IMR-90 (cell line): Measurements from ENCODE around the gene BSDC1. TPM values are rescaled to one million over a fixed set of nuclear protein-coding genes. Genes with fewer than 3 reads are reported as not detected.
A peak's percentile ranks its signal among the peaks of the same experiment; 100 is the strongest.

ENCODE experiments used
- ATAC-seq: fragments of 200-7000 bp; cut with Tn5 transposase; 2 replicates; pipeline ENCODE4 v1.9.1; 2020; ENCODE audit warnings: low read depth, mild to moderate bottlenecking, moderate library complexity
- BruUV-seq: library from RNA; stranded (reverse); fragments of 400-500 nt; replicated peaks from 2 replicates; lab custom pipeline; 2021; lab: Mats Ljungman, UMichigan
- CTCF ChIA-PET: fragments of 300-600 bp; formaldehyde crosslinking; extraction: SDS; loops from one replicate; lab custom pipeline; 2021; ENCODE audit warnings: antibody characterized with exemption; lab: Yijun Ruan, JAX
- POLR2A ChIA-PET: fragments of 300-600 bp; sonication (Branson Sonifier 250); formaldehyde crosslinking; loops from one replicate; lab custom pipeline; 2022; ENCODE audit warnings: antibody characterized with exemption; ENCODE audit not compliant: unreplicated experiment; lab: Charles Lee
- DNase-seq: peaks from one replicate; pipeline ENCODE4 v3.0.0; 2013
- H2AFZ ChIP-seq: replicated peaks from 2 replicates; pipeline ENCODE3; 2013; ENCODE audit warnings: low read length, mild to moderate bottlenecking; ENCODE audit not compliant: poor library complexity
- H2AK5ac ChIP-seq: 2 replicates; pipeline ENCODE4 v1.6.1; 2013; ENCODE audit warnings: low read depth, low read length, inconsistent platforms
- H2AK9ac ChIP-seq: replicated peaks from 2 replicates; pipeline ENCODE3; 2013; ENCODE audit warnings: mild to moderate bottlenecking, low read depth, low read length, moderate library complexity; ENCODE audit not compliant: poor library complexity
- H2BK120ac ChIP-seq: 2 replicates; pipeline ENCODE4 v1.6.1; 2013; ENCODE audit warnings: low read depth, low read length, inconsistent platforms
- H2BK15ac ChIP-seq: 3 replicates; pipeline ENCODE4 v1.6.1; 2013; ENCODE audit warnings: low read depth, low read length, inconsistent platforms
- H2BK20ac ChIP-seq: 2 replicates; pipeline ENCODE4 v1.6.1; 2013; ENCODE audit warnings: low read depth, mild to moderate bottlenecking, inconsistent platforms, low read length, moderate library complexity
- H2BK5ac ChIP-seq: 2 replicates; pipeline ENCODE4 v1.6.1; 2013; ENCODE audit warnings: mild to moderate bottlenecking, low read depth, low read length, inconsistent platforms; ENCODE audit not compliant: poor library complexity, severe bottlenecking
- H3K14ac ChIP-seq: replicated peaks from 2 replicates; pipeline ENCODE4 v1.6.1; 2013; ENCODE audit warnings: low read depth, low read length, inconsistent platforms
- H3K18ac ChIP-seq: 2 replicates; pipeline ENCODE4 v1.6.1; 2013; ENCODE audit warnings: low read depth, low read length, control low read depth
- H3K23ac ChIP-seq: 2 replicates; pipeline ENCODE4 v1.6.1; 2013; ENCODE audit warnings: low read depth, low read length, inconsistent platforms
- H3K27ac ChIP-seq: 2 replicates; pipeline ENCODE4 v1.5.1; 2013; ENCODE audit warnings: mild to moderate bottlenecking, control low read depth, low read length; ENCODE audit not compliant: insufficient read depth
- H3K27me3 ChIP-seq: 2 replicates; pipeline ENCODE4 v1.6.1; 2013; ENCODE audit warnings: low read length; ENCODE audit not compliant: control insufficient read depth, insufficient read depth
- H3K36me3 ChIP-seq: 2 replicates; pipeline ENCODE4 v1.6.1; 2013; ENCODE audit warnings: low read length, mixed read lengths; ENCODE audit not compliant: control insufficient read depth, insufficient read depth
- H3K4ac ChIP-seq: 2 replicates; pipeline ENCODE4 v1.6.1; 2013; ENCODE audit warnings: low read depth, low read length, inconsistent platforms
- H3K4me1 ChIP-seq: 2 replicates; pipeline ENCODE4 v1.6.1; 2013; ENCODE audit warnings: low read length, mixed read lengths; ENCODE audit not compliant: control insufficient read depth, insufficient read depth
- H3K4me2 ChIP-seq: 2 replicates; pipeline ENCODE4 v1.6.1; 2013; ENCODE audit warnings: low read depth, mild to moderate bottlenecking, control low read depth, low read length, moderate library complexity
- H3K4me3 ChIP-seq: 2 replicates; pipeline ENCODE4 v1.5.1; 2013; ENCODE audit warnings: low read depth, mild to moderate bottlenecking, control low read depth, low read length, moderate library complexity; ENCODE audit not compliant: insufficient read depth
- H3K56ac ChIP-seq: 2 replicates; pipeline ENCODE4 v1.6.1; 2013; ENCODE audit warnings: low read length, inconsistent platforms; ENCODE audit not compliant: insufficient read depth; ENCODE audit errors: extremely low read depth
- H3K79me1 ChIP-seq, 2 experiments: 2 replicates each; pipeline ENCODE4 v1.6.1; 2013; ENCODE audit warnings: low read length in 2 of 2, inconsistent platforms in 1 of 2, low read depth in 1 of 2
- H3K9ac ChIP-seq: 2 replicates; pipeline ENCODE4 v1.6.1; 2013; ENCODE audit warnings: low read depth, low read length, control low read depth
- H3K9me1 ChIP-seq: 2 replicates; pipeline ENCODE4 v1.6.1; 2013; ENCODE audit warnings: low read length, inconsistent platforms; ENCODE audit not compliant: insufficient read depth
- H3K9me3 ChIP-seq: 2 replicates; pipeline ENCODE4 v1.6.1; 2013; ENCODE audit warnings: low read length; ENCODE audit not compliant: control insufficient read depth, insufficient read depth
- H4K20me1 ChIP-seq: 2 replicates; pipeline ENCODE4 v1.6.1; 2013; ENCODE audit warnings: low read length, inconsistent platforms; ENCODE audit not compliant: insufficient read depth
- H4K5ac ChIP-seq: 2 replicates; pipeline ENCODE4 v1.6.1; 2013; ENCODE audit warnings: mild to moderate bottlenecking, low read depth, low read length, control low read depth
- H4K8ac ChIP-seq, 2 experiments: 2 replicates each; pipeline ENCODE4 v1.6.1; 2013; ENCODE audit warnings: low read depth in 2 of 2, low read length in 2 of 2, control low read depth in 1 of 2, inconsistent platforms in 1 of 2
- H4K91ac ChIP-seq: 2 replicates; pipeline ENCODE4 v1.6.1; 2013; ENCODE audit warnings: low read depth, low read length, inconsistent platforms; ENCODE audit not compliant: insufficient read depth
- BHLHE40 ChIP-seq: fragments of 150-350 bp; IDR thresholded peaks from 2 replicates; pipeline ENCODE4 v1.6.1; 2016; ENCODE audit warnings: mild to moderate bottlenecking, low read depth, low read length
- CEBPB ChIP-seq: IDR thresholded peaks from 2 replicates; pipeline ENCODE4 v1.6.1; 2012; ENCODE audit warnings: low read depth, low read length, improper control_type of control experiment
- CHD1 ChIP-seq: IDR thresholded peaks from 2 replicates; pipeline ENCODE4 v1.6.1; 2012; ENCODE audit warnings: low read depth, low read length, improper control_type of control experiment
- ELK1 ChIP-seq: fragments of 150-350 bp; IDR thresholded peaks from 2 replicates; pipeline ENCODE4 v1.6.1; 2016; ENCODE audit warnings: low read depth, mild to moderate bottlenecking, low read length, moderate library complexity, borderline replicate concordance
- FOS ChIP-seq: fragments of 150-350 bp; IDR thresholded peaks from 2 replicates; pipeline ENCODE4 v1.6.1; 2016; ENCODE audit warnings: low read depth, low read length
- MAFK ChIP-seq: IDR thresholded peaks from 2 replicates; pipeline ENCODE4 v1.6.1; 2012; ENCODE audit warnings: low read depth, low read length, improper control_type of control experiment
- MAZ ChIP-seq: IDR thresholded peaks from 2 replicates; pipeline ENCODE4 v1.6.1; 2012; ENCODE audit warnings: low read depth, mild to moderate bottlenecking, low read length, improper control_type of control experiment, moderate library complexity, borderline replicate concordance
- MXI1 ChIP-seq: IDR thresholded peaks from 2 replicates; pipeline ENCODE4 v1.6.1; 2012; ENCODE audit warnings: low read depth, mild to moderate bottlenecking, low read length, moderate library complexity, borderline replicate concordance
- NFE2L2 ChIP-seq: fragments of 150-350 bp; IDR thresholded peaks from 2 replicates; pipeline ENCODE4 v1.6.1; 2016; ENCODE audit warnings: low read depth, mild to moderate bottlenecking, low read length
- POLR2A ChIP-seq: IDR thresholded peaks from 2 replicates; pipeline ENCODE4 v1.6.1; 2012; ENCODE audit warnings: mild to moderate bottlenecking, low read depth, low read length
- RAD21 ChIP-seq: IDR thresholded peaks from 2 replicates; pipeline ENCODE4 v1.6.1; 2012; ENCODE audit warnings: low read length, improper control_type of control experiment
- RCOR1 ChIP-seq: IDR thresholded peaks from 2 replicates; pipeline ENCODE4 v1.6.1; 2012; ENCODE audit warnings: mild to moderate bottlenecking, low read length, improper control_type of control experiment; ENCODE audit not compliant: insufficient replicate concordance
- RFX5 ChIP-seq: IDR thresholded peaks from 2 replicates; pipeline ENCODE4 v1.8.0; 2012; ENCODE audit warnings: low read depth, mild to moderate bottlenecking, low read length, moderate library complexity
- SMC3 ChIP-seq: fragments of 150-350 bp; IDR thresholded peaks from 2 replicates; pipeline ENCODE4 v1.6.1; 2016; ENCODE audit warnings: low read depth, mild to moderate bottlenecking, antibody characterized with exemption, low read length, moderate library complexity
- USF2 ChIP-seq: fragments of 150-350 bp; IDR thresholded peaks from 2 replicates; pipeline ENCODE4 v1.6.1; 2017; ENCODE audit warnings: mild to moderate bottlenecking, antibody characterized with exemption, low read length, low read depth
- WGBS, 2 experiments: methylation state at CpG; one replicate each; pipeline versions ENCODE4 v1.1.5 to v1.1.7; 2013; ENCODE audit warnings: missing lambda C conversion rate in 2 of 2; ENCODE audit not compliant: insufficient read length in 1 of 2; ENCODE audit errors: extremely low coverage in 2 of 2; 5-methylcytosine and 5-hydroxymethylcytosine counted together
- dilution Hi-C: fragments of 300-500 bp; cut with HindIII; formaldehyde crosslinking; loops from one replicate; pipeline ENCODE4 v1.14.3; 2018; ENCODE audit warnings: low sequenced_read_pairs; ENCODE audit not compliant: unreplicated experiment
- in situ Hi-C: fragments of 300-500 bp; cut with MboI; formaldehyde crosslinking; loops from 3 replicates; pipeline ENCODE4 v1.14.3; 2019; ENCODE audit warnings: low sequenced_read_pairs, inconsistent platforms, mixed read lengths
- intact Hi-C: fragments of 100-400 bp; cut with micrococcal nuclease; formaldehyde crosslinking; loops from 2 replicates; pipeline ENCODE4 v1.10.0; 2022
- polyA plus RNA-seq, 3 experiments: library from polyadenylated mRNA; depleted of rRNA; stranded (reverse); fragments of >200 nt; gene quantifications; 2 replicates each; pipeline ENCODE4 v1.2.3, GENCODE V29; 2012; ENCODE audit warnings: low replicate concordance in 1 of 3
- total RNA-seq: library from RNA; depleted of rRNA; stranded (reverse); fragments of >200 nt; gene quantifications from 2 replicates; pipeline ENCODE4 v1.2.3, GENCODE V29; 2012

Gene BSDC1
- total and polyA plus RNA-seq, 2 of the 4 experiments (the other 2 are of a cell fraction): 56.8 to 60.4 TPM

- no CpG with 5 or more reads among the region's 5 CpGs for WGBS, 2 experiments
- Histone ChIP-seq H3K27me3 (no peaks in the 10 kb centered on the region), H3K14ac (no peak overlapping the region), H2AFZ (no peak overlapping the region), H4K91ac (no peak overlapping the region), H3K4me1 (no peaks in the 10 kb centered on the region), H3K18ac (no peak overlapping the region), H4K20me1 (no peaks in the 10 kb centered on the region; the same call in 1 of the 2 replicates), H2AK9ac (no peak overlapping the region), H4K5ac (no peak overlapping the region), H3K4me3 (no peak overlapping the region), H3K4me2 (no peak overlapping the region), H3K36me3 (peaks cover 45% of the 10 kb centered on the region), H2BK5ac (no peak overlapping the region), H3K27ac (no peak overlapping the region), H4K8ac (no peak overlapping the region), H3K9me3 (no peaks in the 10 kb centered on the region), H3K9ac (no peak overlapping the region), H3K9me1 (0 out of 2 replicates have a peak, but pooled peaks cover 4% of the 10 kb centered on the region), H3K23ac (no peak overlapping the region), H2BK120ac (no peak overlapping the region), H3K56ac (0 out of 2 replicates have a peak overlapping the region, but pooled peaks have one; percentile 3), H2BK20ac (no peak overlapping the region), H2AK5ac (no peak overlapping the region), H3K4ac (no peak overlapping the region), H2BK15ac (no peak overlapping the region), H3K79me1 (peaks cover 0 to 7% of the 10 kb centered on the region in 2 experiments; a peak in 1 of 4 replicates)
- ATAC-seq: no peak
- CTCF ChIA-PET: no interaction called here
- no TSS peak for BruUV-seq
- in situ Hi-C loops (no loop called here), dilution Hi-C loops (no loop called here), intact Hi-C loops (no loop called here)
- no peak for TF ChIP-seq CEBPB
- TF ChIP-seq RAD21: no peak
- no peak for TF ChIP-seq MAFK
- TF ChIP-seq BHLHE40: no peak
- no peak for TF ChIP-seq MXI1
- no peak for TF ChIP-seq RFX5
- no peak for TF ChIP-seq RCOR1
- no peak for TF ChIP-seq FOS
- TF ChIP-seq ELK1: no peak
- no peak for TF ChIP-seq MAZ
- TF ChIP-seq POLR2A: no peak
- no peak for TF ChIP-seq CHD1
- no peak for TF ChIP-seq USF2
- TF ChIP-seq SMC3: no peak
- TF ChIP-seq NFE2L2: no peak
- DNase-seq: no peak
- POLR2A ChIA-PET: no interaction called here
Observed at GRCh38 chr1:32364836-32365235, 29.4 kb downstream of the BSDC1 start.
